MG63 (cell line): ENCODE data around the gene FAM200B. TPM values are rescaled to one million over a fixed set of nuclear protein-coding genes. Genes with fewer than 3 reads are reported as not detected.

Experiments
- DNase-seq: peaks from one replicate; pipeline ENCODE4 v3.0.0-alpha.2; 2020
- H3K27me3 ChIP-seq: fragments of 250-450 bp; sonication (Bioruptor Pico); 2 replicates; pipeline ENCODE4 v1.5.1; 2020; ENCODE audit warnings: mild to moderate bottlenecking, moderate library complexity
- H3K36me3 ChIP-seq: fragments of 250-450 bp; sonication (Bioruptor Pico); 2 replicates; pipeline ENCODE4 v1.5.1; 2020; ENCODE audit warnings: mild to moderate bottlenecking, moderate library complexity
- H3K4me3 ChIP-seq: fragments of 250-450 bp; sonication (Bioruptor Pico); 2 replicates; pipeline ENCODE4 v1.5.1; 2020; ENCODE audit warnings: mild to moderate bottlenecking, moderate library complexity
- H3K9me3 ChIP-seq: fragments of 250-450 bp; sonication (Bioruptor Pico); 2 replicates; pipeline ENCODE4 v1.5.1; 2020; ENCODE audit warnings: mild to moderate bottlenecking, moderate library complexity
- total RNA-seq: library from RNA; depleted of rRNA; stranded (reverse); fragments of >200 nt; shearing (Covaris generic); gene quantifications from 2 replicates; pipeline ENCODE4 v1.2.3, GENCODE V29; 2014; ENCODE audit warnings: low replicate concordance

FAM200B gene
- total RNA-seq, 1 experiment from 2014 or later = 22.6 TPM

GRCh38 chr4:15683143-15683495 is 1.5 kb downstream of the FAM200B start:
- DNase-seq = no peak
- Histone ChIP-seq H3K36me3 (peaks cover 43% of the 10 kb centered on the region), H3K9me3 (no peaks in the 10 kb centered on the region), H3K27me3 (no peaks in the 10 kb centered on the region), H3K4me3 (peak overlapping the region; percentile 84; the same call in 1 of the 2 replicates)

DNA sequence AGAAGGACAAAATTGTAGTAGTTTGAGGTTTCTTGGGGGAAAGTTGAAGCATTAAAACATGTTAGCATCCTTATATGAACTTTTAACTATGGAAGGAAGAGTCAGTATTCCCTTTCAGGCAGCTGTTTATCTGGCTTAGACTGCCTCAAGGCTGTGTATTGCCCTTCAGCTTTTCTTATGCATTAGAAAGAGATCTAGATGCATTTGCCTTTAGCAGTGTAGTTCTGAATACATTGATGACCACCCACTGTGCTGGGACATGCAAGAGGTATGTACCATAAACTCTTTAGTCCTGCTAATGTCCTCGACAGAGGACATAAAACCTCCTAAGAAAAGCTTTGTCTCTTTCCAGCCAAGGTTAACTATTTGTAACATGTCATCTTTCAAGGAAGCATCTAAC is 2.9 kb downstream of the FAM200B start:
- no peak for DNase-seq
- H3K9me3 ChIP-seq = no peaks in the 10 kb centered on the region
- no peaks in the 10 kb centered on the region for H3K27me3 ChIP-seq
- no peak overlapping the region for H3K4me3 ChIP-seq
- peaks cover 51% of the 10 kb centered on the region for H3K36me3 ChIP-seq

DNA sequence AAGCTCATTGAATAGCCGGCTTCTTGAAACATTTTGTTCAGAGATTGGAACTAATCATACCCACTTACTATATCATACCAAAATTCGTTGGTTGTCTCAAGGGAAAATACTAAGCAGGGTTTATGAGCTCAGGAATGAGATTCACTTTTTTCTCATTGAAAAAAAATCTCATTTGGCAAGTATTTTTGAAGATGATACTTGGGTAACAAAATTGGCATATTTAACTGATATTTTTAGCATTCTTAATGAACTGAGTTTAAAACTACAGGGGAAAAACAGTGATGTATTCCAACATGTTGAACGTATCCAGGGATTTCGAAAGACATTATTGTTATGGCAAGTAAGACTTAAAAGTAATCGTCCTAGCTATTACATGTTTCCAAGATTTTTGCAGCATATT is 6.4 kb downstream of the FAM200B start:
- Histone ChIP-seq H3K9me3 (no peaks in the 10 kb centered on the region), H3K36me3 (peaks cover 53% of the 10 kb centered on the region), H3K27me3 (no peaks in the 10 kb centered on the region), H3K4me3 (no peak overlapping the region)
- no peak for DNase-seq

- DNase-seq = no peak
- Histone ChIP-seq H3K36me3 (peaks cover 43% of the 10 kb centered on the region), H3K4me3 (no peak overlapping the region), H3K27me3 (no peaks in the 10 kb centered on the region), H3K9me3 (no peaks in the 10 kb centered on the region)
Observed at GRCh38 chr4:15689540-15689939, 7.9 kb downstream of the FAM200B start.

DNA sequence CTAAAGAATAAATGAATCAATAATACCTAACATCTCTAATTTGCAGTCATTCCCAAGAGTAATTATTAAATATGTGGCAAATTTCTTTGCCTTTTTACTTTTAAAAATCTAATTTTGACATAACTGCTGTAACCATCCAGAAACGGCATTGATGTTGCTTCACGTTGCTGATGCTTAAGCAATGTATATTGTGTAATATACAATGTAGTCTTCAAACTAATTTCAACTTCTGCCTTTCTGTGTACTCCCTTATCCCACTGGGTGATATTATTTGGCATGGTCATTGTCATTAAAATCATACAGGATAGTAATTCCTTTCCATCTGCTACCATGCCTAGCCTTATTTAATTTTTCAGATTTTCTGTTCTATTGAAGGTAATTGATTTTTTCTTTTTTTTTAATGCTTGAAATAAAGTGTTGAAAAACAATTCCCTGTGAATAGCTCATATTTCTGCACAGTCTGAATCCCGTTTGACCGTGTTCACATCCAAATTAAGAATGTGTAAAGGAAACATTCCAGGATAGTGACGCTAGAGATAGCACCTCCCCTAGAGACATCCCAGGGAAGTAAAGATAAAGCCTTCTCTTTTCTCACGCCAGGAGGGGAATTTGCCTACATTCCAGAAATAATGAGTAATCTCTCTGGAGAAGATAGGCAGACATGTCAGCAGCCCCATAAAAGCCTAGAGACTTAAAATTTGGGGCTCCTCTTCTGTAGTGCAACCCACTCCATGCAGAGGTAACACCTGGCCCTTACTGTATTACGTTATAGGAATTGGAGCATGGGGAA is 8.6 kb downstream of the FAM200B start:
- DNase-seq = no peak
- H3K27me3 ChIP-seq = no peaks in the 10 kb centered on the region
- peaks cover 36% of the 10 kb centered on the region for H3K36me3 ChIP-seq
- H3K9me3 ChIP-seq = no peaks in the 10 kb centered on the region
- no peak overlapping the region for H3K4me3 ChIP-seq

GRCh38 chr4:15691346-15692135 is 9.9 kb downstream of the FAM200B start:
- peak; percentile 29 for DNase-seq
- no peaks in the 10 kb centered on the region for H3K9me3 ChIP-seq
- H3K27me3 ChIP-seq = no peaks in the 10 kb centered on the region
- H3K36me3 ChIP-seq = peaks cover 26% of the 10 kb centered on the region
- H3K4me3 ChIP-seq = no peak overlapping the region

DNA sequence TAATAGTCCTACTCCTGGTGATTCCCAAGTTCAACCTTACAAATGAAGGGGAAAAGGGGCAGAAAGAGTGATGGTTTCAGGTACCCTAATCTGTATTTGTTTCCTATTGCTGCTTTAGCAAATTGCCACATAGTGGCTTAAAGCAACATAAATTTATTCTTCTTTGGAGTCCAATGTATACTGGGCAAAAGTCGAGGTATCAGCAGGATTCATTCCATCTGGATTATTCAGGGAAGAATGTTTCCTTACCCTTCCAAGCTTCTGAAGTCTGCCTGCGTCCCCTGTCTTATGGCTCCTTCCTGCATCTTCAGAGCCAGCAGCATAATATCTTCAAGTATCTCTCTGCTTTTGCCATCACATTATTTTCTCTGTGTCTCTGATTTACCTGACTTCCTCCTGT is 11.0 kb downstream of the FAM200B start:
- DNase-seq = no peak
- Histone ChIP-seq H3K4me3 (no peak overlapping the region), H3K36me3 (peaks cover 15% of the 10 kb centered on the region), H3K27me3 (no peaks in the 10 kb centered on the region), H3K9me3 (peaks cover 4% of the 10 kb centered on the region; the same call in 1 of the 2 replicates)

- Histone ChIP-seq H3K27me3 (no peaks in the 10 kb centered on the region), H3K4me3 (no peak overlapping the region), H3K36me3 (peaks cover 3% of the 10 kb centered on the region), H3K9me3 (peaks cover 4% of the 10 kb centered on the region; the same call in 1 of the 2 replicates)
- no peak for DNase-seq
Observed at GRCh38 chr4:15694431-15694830, 12.8 kb downstream of the FAM200B start.

- no peaks in the 10 kb centered on the region for H3K27me3 ChIP-seq
- H3K4me3 ChIP-seq = no peak overlapping the region
Observed at GRCh38 chr4:15695240-15695699, 13.6 kb downstream of the FAM200B start.

GRCh38 chr4:15695729-15696128 is 14.1 kb downstream of the FAM200B start:
- H3K4me3 ChIP-seq = no peak overlapping the region
- no peaks in the 10 kb centered on the region for H3K36me3 ChIP-seq
- no peaks in the 10 kb centered on the region for H3K27me3 ChIP-seq
- H3K9me3 ChIP-seq = peaks cover 4% of the 10 kb centered on the region; the same call in 1 of the 2 replicates
- no peak for DNase-seq

More at GRCh38 chr4:15695240-15695699, 13.6 kb downstream of the FAM200B start:
- H3K36me3 ChIP-seq = no peaks in the 10 kb centered on the region
- H3K9me3 ChIP-seq = peaks cover 4% of the 10 kb centered on the region; the same call in 1 of the 2 replicates
- peak; percentile 76 for DNase-seq

- H3K36me3 ChIP-seq = no peaks in the 10 kb centered on the region
- DNase-seq = no peak
- H3K27me3 ChIP-seq = no peaks in the 10 kb centered on the region
- no peak overlapping the region for H3K4me3 ChIP-seq
- H3K9me3 ChIP-seq = peaks cover 4% of the 10 kb centered on the region; the same call in 1 of the 2 replicates
Observed at GRCh38 chr4:15696866-15697265, 15.2 kb downstream of the FAM200B start.

DNA sequence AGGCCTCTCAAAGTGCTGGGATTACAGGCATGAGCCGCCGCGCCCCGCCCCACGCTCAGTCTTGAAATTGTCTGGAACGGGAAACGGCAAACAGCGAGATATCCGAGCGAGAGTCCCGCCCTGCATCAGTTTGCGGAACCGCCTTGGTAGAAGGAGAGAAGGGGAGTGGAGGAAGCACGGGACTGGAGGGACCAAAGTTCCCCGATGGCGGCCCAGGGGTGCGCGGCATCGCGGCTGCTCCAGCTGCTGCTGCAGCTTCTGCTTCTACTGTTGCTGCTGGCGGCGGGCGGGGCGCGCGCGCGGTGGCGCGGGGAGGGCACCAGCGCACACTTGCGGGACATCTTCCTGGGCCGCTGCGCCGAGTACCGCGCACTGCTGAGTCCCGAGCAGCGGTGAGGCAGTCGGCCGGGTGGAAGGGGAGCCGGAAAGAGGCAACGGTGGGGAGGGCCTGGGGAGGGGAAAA is 21.3 kb downstream of the FAM200B start, which contains the start of gene BST1:
Gene BST1, plus strand, starts transcription at position 125 of the 463 bp plus-strand sequence. Its CDS starts 80 bp downstream, at position 205.
- Histone ChIP-seq H3K36me3 (no peaks in the 10 kb centered on the region), H3K27me3 (no peaks in the 10 kb centered on the region), H3K4me3 (peak within 1 kb of the TSS; percentile 25), H3K9me3 (no peaks in the 10 kb centered on the region)
- DNase-seq = peak; percentile 38

DNA sequence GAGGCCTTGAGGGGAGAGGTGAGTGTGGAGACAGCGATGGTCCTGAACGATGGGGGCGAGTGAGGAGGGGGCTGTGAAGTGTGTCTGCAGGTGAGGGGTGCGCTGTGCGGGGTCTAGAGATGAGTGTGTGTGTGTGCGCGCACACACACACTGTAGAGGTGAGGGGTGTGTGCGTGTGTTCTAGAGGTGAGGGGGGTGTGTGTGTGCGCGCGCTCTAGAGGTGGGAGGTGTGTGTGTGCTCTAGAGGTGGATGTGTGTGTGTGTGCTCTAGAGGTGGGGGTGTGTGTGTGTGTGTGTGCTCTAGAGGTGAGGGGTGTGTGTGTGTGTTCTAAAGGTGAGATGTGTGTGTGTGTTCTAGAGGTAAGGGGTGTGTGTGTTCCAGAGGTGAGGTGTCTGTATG is 21.8 kb downstream of the FAM200B start:
- Histone ChIP-seq H3K27me3 (no peaks in the 10 kb centered on the region), H3K4me3 (no peak overlapping the region), H3K36me3 (no peaks in the 10 kb centered on the region), H3K9me3 (no peaks in the 10 kb centered on the region)
- DNase-seq = no peak

DNA sequence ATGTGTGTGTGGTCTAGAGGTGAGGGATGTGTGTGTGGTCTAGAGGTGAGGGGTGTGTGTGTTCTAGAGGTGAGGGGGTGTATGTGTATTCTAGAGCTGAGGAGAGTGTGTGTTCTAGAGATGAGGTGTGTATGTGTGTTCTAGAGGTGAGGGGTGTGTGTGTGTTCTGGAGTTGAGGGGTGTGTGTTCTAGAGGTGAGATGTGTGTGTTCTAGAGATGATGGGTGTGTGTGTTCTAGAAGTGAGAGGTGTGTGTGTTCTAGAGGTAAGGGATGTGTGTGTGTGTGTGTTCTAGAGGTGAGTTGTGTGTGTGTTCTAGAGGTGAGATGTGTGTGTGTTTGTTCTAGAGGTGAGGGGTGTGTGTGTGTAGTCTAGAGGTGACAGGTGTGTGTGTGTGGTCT is 22.5 kb downstream of the FAM200B start:
- H3K27me3 ChIP-seq = no peaks in the 10 kb centered on the region
- no peak overlapping the region for H3K4me3 ChIP-seq
- DNase-seq = no peak
- no peaks in the 10 kb centered on the region for H3K9me3 ChIP-seq
- H3K36me3 ChIP-seq = no peaks in the 10 kb centered on the region

GRCh38 chr4:15706646-15707362 is 25.2 kb downstream of the FAM200B start:
- Histone ChIP-seq H3K9me3 (no peaks in the 10 kb centered on the region), H3K4me3 (no peak overlapping the region), H3K27me3 (no peaks in the 10 kb centered on the region), H3K36me3 (no peaks in the 10 kb centered on the region)
- no peak for DNase-seq

DNA sequence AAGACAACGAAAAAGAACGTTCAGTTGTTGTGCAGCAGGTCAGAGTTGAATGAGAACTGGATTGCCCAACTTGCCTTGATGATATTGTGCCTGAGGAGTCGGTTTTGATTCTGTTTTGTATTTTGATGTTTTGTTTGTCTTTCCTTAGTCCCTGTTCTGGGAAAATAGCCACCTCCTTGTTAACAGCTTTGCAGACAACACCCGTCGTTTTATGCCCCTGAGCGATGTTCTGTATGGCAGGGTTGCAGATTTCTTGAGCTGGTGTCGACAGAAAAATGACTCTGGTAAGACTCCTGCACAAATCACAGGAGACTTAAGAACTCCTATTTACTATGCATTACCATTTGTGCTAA is 25.7 kb downstream of the FAM200B start:
- Histone ChIP-seq H3K4me3 (no peak overlapping the region), H3K36me3 (no peaks in the 10 kb centered on the region), H3K27me3 (no peaks in the 10 kb centered on the region), H3K9me3 (no peaks in the 10 kb centered on the region)
- DNase-seq = no peak

DNA sequence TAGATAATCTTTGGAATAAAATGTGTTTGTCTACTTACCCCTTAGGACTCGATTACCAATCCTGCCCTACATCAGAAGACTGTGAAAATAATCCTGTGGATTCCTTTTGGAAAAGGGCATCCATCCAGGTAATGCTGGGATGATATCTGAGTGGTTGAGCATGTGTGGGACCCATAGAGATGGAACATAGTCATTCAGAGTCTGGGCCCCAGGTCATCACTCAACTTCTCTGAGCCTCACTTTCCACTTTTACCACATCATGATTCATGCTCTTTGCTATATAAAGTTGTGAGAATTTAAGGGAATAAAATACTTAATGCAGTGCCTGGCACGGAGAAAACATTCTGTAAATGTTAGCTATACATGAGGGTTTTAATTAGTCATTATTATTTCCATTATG is 30.1 kb downstream of the FAM200B start:
- no peak for DNase-seq
- Histone ChIP-seq H3K4me3 (no peak overlapping the region), H3K9me3 (no peaks in the 10 kb centered on the region), H3K27me3 (no peaks in the 10 kb centered on the region), H3K36me3 (no peaks in the 10 kb centered on the region)
